ENCODE results near the gene ITGAX.

The ITGAX gene

DNA sequence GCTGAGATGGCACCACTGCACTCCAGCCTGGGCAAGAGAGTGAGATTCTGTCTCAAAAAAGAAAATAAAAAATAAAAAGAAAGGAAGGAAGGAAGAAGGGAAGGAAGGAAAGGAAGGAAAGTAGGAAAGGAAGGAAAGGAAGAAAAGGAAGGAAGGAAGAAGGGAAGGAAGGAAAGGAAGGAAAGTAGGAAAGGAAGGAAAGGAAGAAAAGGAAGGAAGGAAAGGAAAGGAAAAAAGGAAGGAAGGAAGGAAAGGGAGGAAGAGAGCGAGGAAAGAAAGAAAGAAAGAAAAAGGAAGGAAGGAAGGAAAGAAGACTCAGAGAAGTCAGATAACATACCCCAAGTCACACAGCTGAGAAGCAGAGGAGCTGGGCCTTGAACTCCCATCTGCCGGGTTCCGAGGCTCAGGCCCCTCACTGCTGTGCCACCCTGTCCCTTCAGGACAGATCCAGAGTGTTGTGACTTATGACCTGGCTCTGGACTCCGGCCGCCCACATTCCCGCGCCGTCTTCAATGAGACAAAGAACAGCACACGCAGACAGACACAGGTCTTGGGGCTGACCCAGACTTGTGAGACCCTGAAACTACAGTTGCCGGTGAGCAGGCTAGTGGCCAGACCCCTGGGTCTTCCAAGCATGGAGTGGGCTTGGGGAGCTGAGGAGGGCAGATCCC lies 30.9 kb upstream of the ITGAX start:
- no peak overlapping the region for H3K4me3 ChIP-seq (replicated peaks; ENCODE audit: insufficient read depth, low read length)
- DNase-seq (ENCODE audit: low read depth in 1 of 2, low spot score in 1 of 2): no peak
- no peaks in the 10 kb centered on the region for H3K27me3 ChIP-seq (ENCODE audit: insufficient read depth, poor library complexity, severe bottlenecking)
- TF ChIP-seq POLR2AphosphoS5 (IDR thresholded peaks at IDR 0.05; ENCODE audit: low read depth) (no peak), GABPA (IDR thresholded peaks at IDR 0.05; ENCODE audit: low read depth) (no peak), REST (IDR thresholded peaks at IDR 0.05; ENCODE audit: insufficient replicate concordance, low read depth) (no peak)
- no peak overlapping the region for H3K27ac ChIP-seq (replicated peaks)

- TF ChIP-seq, protein P1, sequence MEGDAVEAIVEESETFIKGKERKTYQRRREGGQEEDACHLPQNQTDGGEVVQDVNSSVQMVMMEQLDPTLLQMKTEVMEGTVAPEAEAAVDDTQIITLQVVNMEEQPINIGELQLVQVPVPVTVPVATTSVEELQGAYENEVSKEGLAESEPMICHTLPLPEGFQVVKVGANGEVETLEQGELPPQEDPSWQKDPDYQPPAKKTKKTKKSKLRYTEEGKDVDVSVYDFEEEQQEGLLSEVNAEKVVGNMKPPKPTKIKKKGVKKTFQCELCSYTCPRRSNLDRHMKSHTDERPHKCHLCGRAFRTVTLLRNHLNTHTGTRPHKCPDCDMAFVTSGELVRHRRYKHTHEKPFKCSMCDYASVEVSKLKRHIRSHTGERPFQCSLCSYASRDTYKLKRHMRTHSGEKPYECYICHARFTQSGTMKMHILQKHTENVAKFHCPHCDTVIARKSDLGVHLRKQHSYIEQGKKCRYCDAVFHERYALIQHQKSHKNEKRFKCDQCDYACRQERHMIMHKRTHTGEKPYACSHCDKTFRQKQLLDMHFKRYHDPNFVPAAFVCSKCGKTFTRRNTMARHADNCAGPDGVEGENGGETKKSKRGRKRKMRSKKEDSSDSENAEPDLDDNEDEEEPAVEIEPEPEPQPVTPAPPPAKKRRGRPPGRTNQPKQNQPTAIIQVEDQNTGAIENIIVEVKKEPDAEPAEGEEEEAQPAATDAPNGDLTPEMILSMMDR (IDR thresholded peaks at IDR 0.05; ENCODE audit: insufficient read depth, low read length): no peak
- TF ChIP-seq SPI1 (IDR thresholded peaks at IDR 0.05; ENCODE audit: borderline replicate concordance, low read depth): no peak
- no peak for TF ChIP-seq GABPA (IDR thresholded peaks at IDR 0.05; ENCODE audit: low read depth)
- no peak for TF ChIP-seq REST (IDR thresholded peaks at IDR 0.05; ENCODE audit: insufficient replicate concordance, low read depth)
- TF ChIP-seq POLR2AphosphoS5 (IDR thresholded peaks at IDR 0.05; ENCODE audit: low read depth): no peak
- Histone ChIP-seq H3K27me3 (ENCODE audit: insufficient read depth, poor library complexity, severe bottlenecking) (no peaks in the 10 kb centered on the region), H3K27ac (replicated peaks) (no peak overlapping the region), H3K4me3 (replicated peaks; ENCODE audit: insufficient read depth, low read length) (no peak overlapping the region)
- no peak for DNase-seq (ENCODE audit: low read depth in 1 of 2, low spot score in 1 of 2)
Measured at GRCh38 chr16:31325171-31325570, 29.8 kb upstream of the ITGAX start.

DNA sequence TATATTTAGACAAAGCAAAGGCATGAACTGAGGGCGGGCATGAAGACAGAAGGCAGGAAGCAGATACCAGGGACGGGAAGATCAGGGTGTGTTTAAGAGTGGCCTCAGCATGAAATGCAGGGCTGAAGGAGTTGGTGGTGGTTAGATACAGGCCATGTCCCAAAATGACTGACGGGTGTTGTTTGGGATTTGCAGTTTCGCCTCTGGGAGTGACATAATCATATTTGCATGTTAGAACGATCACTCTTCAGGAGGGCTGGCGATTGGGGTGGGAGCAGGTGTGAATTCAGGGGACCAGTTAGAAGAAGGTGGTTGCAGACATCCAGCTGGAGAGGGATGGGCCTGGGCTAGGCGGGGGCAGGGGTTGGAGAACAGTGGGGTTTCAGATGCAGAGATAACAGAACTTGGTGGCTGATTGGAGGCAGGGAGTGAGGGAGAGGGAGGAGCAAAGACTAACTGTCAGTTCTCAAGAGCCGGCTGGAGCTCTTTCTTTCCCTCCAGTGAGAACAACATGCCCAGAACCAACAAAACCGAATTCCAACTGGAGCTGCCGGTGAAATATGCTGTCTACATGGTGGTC lies 27.2 kb upstream of the ITGAX start:
- H3K27ac ChIP-seq (replicated peaks): no peak overlapping the region

More for the DNA sequence above, 27.2 kb upstream of the ITGAX start:
- peaks cover 8% of the 10 kb centered on the region for H3K27me3 ChIP-seq (ENCODE audit: insufficient read depth, poor library complexity, severe bottlenecking)
- DNase-seq (ENCODE audit: low read depth in 1 of 2, low spot score in 1 of 2): no peak
- H3K4me3 ChIP-seq (replicated peaks; ENCODE audit: insufficient read depth, low read length): no peak overlapping the region
- TF ChIP-seq, protein P1 (IDR thresholded peaks at IDR 0.05; ENCODE audit: insufficient read depth, low read length): no peak
- TF ChIP-seq SPI1 (IDR thresholded peaks at IDR 0.05; ENCODE audit: borderline replicate concordance, low read depth) (no peak), POLR2AphosphoS5 (IDR thresholded peaks at IDR 0.05; ENCODE audit: low read depth) (no peak), GABPA (IDR thresholded peaks at IDR 0.05; ENCODE audit: low read depth) (no peak), REST (IDR thresholded peaks at IDR 0.05; ENCODE audit: insufficient replicate concordance, low read depth) (no peak)
